ENCODE data around the gene DENND2C. TPM values are rescaled to one million over a fixed set of nuclear protein-coding genes. Genes with fewer than 3 reads are reported as not detected.
"Not testable (repeated sequence)": the region's sequence is repeated elsewhere in the genome, so short reads cannot be mapped to it uniquely, and the experiment has no call there.

DENND2C gene
- total RNA-seq, 1 experiment from 2014 or later: 3.6 TPM

GRCh38 chr1:114564141-114564540 lies 105.7 kb downstream of the DENND2C start:
- Histone ChIP-seq H3K27me3 (ENCODE audit: insufficient read depth, low read length) (no peaks in the 10 kb centered on the region), H3K9me2 (ENCODE audit: insufficient read depth) (no peaks in the 10 kb centered on the region), H3K36me3 (ENCODE audit: control insufficient read depth in 1 of 2, insufficient read depth in 2 of 2, low read length in 2 of 2) (peaks cover 10 to 22% of the 10 kb centered on the region in 2 experiments; a peak in 3 of 4 replicates), H3K9me3 (ENCODE audit: control insufficient read depth in 1 of 2, insufficient read depth in 1 of 2, low read depth in 1 of 2, low read length in 2 of 2) (no peaks in the 10 kb centered on the region), H3K9ac (ENCODE audit: low read length) (no peak overlapping the region), H3K79me2 (ENCODE audit: insufficient read depth, low read length) (no peaks in the 10 kb centered on the region), H3K4me2 (ENCODE audit: low read length) (no peak overlapping the region), H3K4me1 (ENCODE audit: control insufficient read depth in 1 of 2, insufficient read depth in 2 of 2, low read length in 2 of 2) (no peaks in the 10 kb centered on the region), H3K27ac (ENCODE audit: low read depth, low read length) (no peak overlapping the region), H3K4me3 (replicated peaks in 1 of 2; ENCODE audit: low read depth in 1 of 2, low read length in 2 of 2) (no peak overlapping the region), H2AFZ (ENCODE audit: low read depth, low read length, poor library complexity, severe bottlenecking) (no peak overlapping the region), H4K20me1 (ENCODE audit: insufficient read depth) (no peaks in the 10 kb centered on the region)
- ChIA-PET CTCF (no interaction called here), POLR2A (interaction anchor here (1.0 kb wide), 1 partner anchor 10 kb away, joined by 3 read pairs; no protein-coding TSS in a partner anchor), RAD21 (ENCODE audit: low non-redundant PET in 1 of 2, low total read pairs in 2 of 2, uncharacterized antibody in 2 of 2, unreplicated experiment in 2 of 2) (no interaction called here)
- intact Hi-C loops (cut with micrococcal nuclease): no loop called here
- no peak for TF ChIP-seq ZBTB33 (IDR thresholded peaks at IDR 0.05; ENCODE audit: extremely low read depth, insufficient replicate concordance, low read length)
- no peak for TF ChIP-seq POLR2A (IDR thresholded peaks at IDR 0.05; ENCODE audit: borderline replicate concordance, extremely low read depth, insufficient read depth, insufficient read length)
- no peak for TF ChIP-seq TCF7L2 (IDR thresholded peaks at IDR 0.05; ENCODE audit: borderline replicate concordance, extremely low read depth, insufficient read depth, insufficient read length)
- TF ChIP-seq YY1 (IDR thresholded peaks at IDR 0.05; ENCODE audit: extremely low read depth, insufficient replicate concordance, low read depth, low read length): no peak
- no peak for TF ChIP-seq REST (IDR thresholded peaks at IDR 0.05; ENCODE audit: low read depth)
- TF ChIP-seq FOSL1 (IDR thresholded peaks at IDR 0.05; ENCODE audit: low read depth): no peak
- no peak for TF ChIP-seq POLR2AphosphoS5 (IDR thresholded peaks at IDR 0.05; ENCODE audit: low read depth, low read length)
- TF ChIP-seq CBX3 (IDR thresholded peaks at IDR 0.05; ENCODE audit: low read depth): no peak
- TF ChIP-seq CEBPB (IDR thresholded peaks at IDR 0.05; ENCODE audit: low read depth): no peak
- no peak for TF ChIP-seq JUND (IDR thresholded peaks at IDR 0.05)
- no TSS peak for BruUV-seq (replicated peaks)
- no peak for DNase-seq (ENCODE audit: low read depth, low spot score)
- ATAC-seq: no peak

GRCh38 chr1:114562978-114563510 lies 106.8 kb downstream of the DENND2C start:
- DNase-seq (ENCODE audit: low read depth, low spot score); H3K9me2 ChIP-seq (ENCODE audit: insufficient read depth); H3K27ac ChIP-seq (ENCODE audit: low read depth, low read length); BruUV-seq (replicated peaks); intact Hi-C loops (cut with micrococcal nuclease); POLR2A ChIA-PET; ATAC-seq; CTCF ChIA-PET; RAD21 ChIA-PET (ENCODE audit: low non-redundant PET in 1 of 2, low total read pairs in 2 of 2, uncharacterized antibody in 2 of 2, unreplicated experiment in 2 of 2); H3K9me3 ChIP-seq (ENCODE audit: control insufficient read depth in 1 of 2, insufficient read depth in 1 of 2, low read depth in 1 of 2, low read length in 2 of 2); H2AFZ ChIP-seq (ENCODE audit: low read depth, low read length, poor library complexity, severe bottlenecking); H3K4me1 ChIP-seq (ENCODE audit: control insufficient read depth in 1 of 2, insufficient read depth in 2 of 2, low read length in 2 of 2); H3K79me2 ChIP-seq (ENCODE audit: insufficient read depth, low read length); H3K27me3 ChIP-seq (ENCODE audit: insufficient read depth, low read length); H4K20me1 ChIP-seq (ENCODE audit: insufficient read depth); H3K4me3 ChIP-seq (replicated peaks in 1 of 2; ENCODE audit: low read depth in 1 of 2, low read length in 2 of 2); H3K9ac ChIP-seq (ENCODE audit: low read length); H3K4me2 ChIP-seq (ENCODE audit: low read length): not testable (repeated sequence)
- peaks cover 6 to 14% of the 10 kb centered on the region in 2 experiments; a peak in 3 of 4 replicates for H3K36me3 ChIP-seq (ENCODE audit: control insufficient read depth in 1 of 2, insufficient read depth in 2 of 2, low read length in 2 of 2)
